KOPT-K1 (cell line): ENCODE results near the gene IDUA.

Experiments used
- H3K27ac ChIP-seq: fragments of 200-600 bp; sonication (generic); 2 replicates; pipeline ENCODE4 v1.5.1; 2016; ENCODE audit warnings: antibody characterized with exemption, mild to moderate bottlenecking, low read depth, low read length; ENCODE audit not compliant: poor library complexity, severe bottlenecking
- H3K36me3 ChIP-seq: fragments of 200-600 bp; sonication (generic); 2 replicates; pipeline ENCODE4 v1.5.1; 2017; ENCODE audit warnings: antibody characterized with exemption, mild to moderate bottlenecking, low read length, moderate library complexity; ENCODE audit not compliant: insufficient read depth
- H3K9me3 ChIP-seq: fragments of 200-600 bp; sonication (generic); 2 replicates; pipeline ENCODE4 v1.5.1; 2017; ENCODE audit warnings: antibody characterized with exemption, low read length, mild to moderate bottlenecking; ENCODE audit not compliant: insufficient read depth, poor library complexity, severe bottlenecking

IDUA gene

GRCh38 chr4:952881-953573, 33.8 kb upstream of the IDUA start:
- H3K9me3 ChIP-seq: no peaks in the 10 kb centered on the region
- peaks cover 8% of the 10 kb centered on the region; the same call in 1 of the 2 replicates for H3K36me3 ChIP-seq
- H3K27ac ChIP-seq: no peak overlapping the region

GRCh38 chr4:953574-953915, 33.3 kb upstream of the IDUA start:
- Histone ChIP-seq H3K36me3 (peaks cover 13% of the 10 kb centered on the region; the same call in 1 of the 2 replicates), H3K27ac (no peak overlapping the region), H3K9me3 (no peaks in the 10 kb centered on the region)

GRCh38 chr4:954211-955020, 32.4 kb upstream of the IDUA start:
- Histone ChIP-seq H3K36me3 (peaks cover 22% of the 10 kb centered on the region), H3K9me3 (no peaks in the 10 kb centered on the region), H3K27ac (no peak overlapping the region)

GRCh38 chr4:955161-955921, 31.5 kb upstream of the IDUA start:
- no peaks in the 10 kb centered on the region for H3K9me3 ChIP-seq
- peaks cover 31% of the 10 kb centered on the region for H3K36me3 ChIP-seq
- no peak overlapping the region for H3K27ac ChIP-seq

- Histone ChIP-seq H3K9me3 (no peaks in the 10 kb centered on the region), H3K36me3 (peaks cover 37% of the 10 kb centered on the region), H3K27ac (no peak overlapping the region)
Observed at GRCh38 chr4:955931-956381, 30.9 kb upstream of the IDUA start.

- Histone ChIP-seq H3K27ac (no peak overlapping the region), H3K9me3 (no peaks in the 10 kb centered on the region), H3K36me3 (peaks cover 44% of the 10 kb centered on the region)
Observed at GRCh38 chr4:956531-957230, 30.2 kb upstream of the IDUA start.

GRCh38 chr4:957231-957580, 29.6 kb upstream of the IDUA start:
- no peak overlapping the region for H3K27ac ChIP-seq
- H3K9me3 ChIP-seq: no peaks in the 10 kb centered on the region
- H3K36me3 ChIP-seq: peaks cover 48% of the 10 kb centered on the region

- Histone ChIP-seq H3K36me3 (peaks cover 54% of the 10 kb centered on the region), H3K27ac (no peak overlapping the region), H3K9me3 (no peaks in the 10 kb centered on the region)
Observed at GRCh38 chr4:957581-958313, 29.1 kb upstream of the IDUA start.

GRCh38 chr4:958314-958665, 28.6 kb upstream of the IDUA start:
- peaks cover 59% of the 10 kb centered on the region for H3K36me3 ChIP-seq
- H3K27ac ChIP-seq: no peak overlapping the region
- no peaks in the 10 kb centered on the region for H3K9me3 ChIP-seq

GRCh38 chr4:958696-959337, 28.0 kb upstream of the IDUA start:
- Histone ChIP-seq H3K36me3 (peaks cover 63% of the 10 kb centered on the region), H3K27ac (no peak overlapping the region), H3K9me3 (no peaks in the 10 kb centered on the region)

- no peak overlapping the region for H3K27ac ChIP-seq
- H3K9me3 ChIP-seq: no peaks in the 10 kb centered on the region
- H3K36me3 ChIP-seq: peaks cover 70% of the 10 kb centered on the region
Observed at GRCh38 chr4:959338-960139, 27.3 kb upstream of the IDUA start.

GRCh38 chr4:960140-960635, 26.7 kb upstream of the IDUA start:
- Histone ChIP-seq H3K9me3 (no peaks in the 10 kb centered on the region), H3K36me3 (peaks cover 77% of the 10 kb centered on the region), H3K27ac (no peak overlapping the region)

GRCh38 chr4:960636-961350, 26.1 kb upstream of the IDUA start:
- Histone ChIP-seq H3K36me3 (peaks cover 83% of the 10 kb centered on the region), H3K27ac (no peak overlapping the region), H3K9me3 (no peaks in the 10 kb centered on the region)
